Lower leg skin (tissue), 4 donors: ENCODE data around the gene SPEM3. TPM values are rescaled to one million over a fixed set of nuclear protein-coding genes. Genes with fewer than 3 reads are reported as not detected.
"Not testable (repeated sequence)": the region's sequence is repeated elsewhere in the genome, so short reads cannot be mapped to it uniquely, and the experiment has no call there.

Experiments
- DNase-seq, 2 donors: peaks; one replicate each; pipeline ENCODE4 v3.0.0-alpha.2; 2019; ENCODE audit warnings: low spot score in 2 of 2
- H3K4me3 ChIP-seq: fragments of 200-600 bp; sonication (generic); 2 replicates; pipeline ENCODE4 v1.5.1; 2017; ENCODE audit warnings: mild to moderate bottlenecking, low read depth; ENCODE audit not compliant: poor library complexity, severe bottlenecking
- CTCF ChIP-seq, 3 donors: fragments of 450-650 bp; IDR thresholded peaks; one replicate each; pipeline ENCODE4 v1.5.1; 2016; ENCODE audit warnings: antibody characterized with exemption in 3 of 3, mild to moderate bottlenecking in 3 of 3, moderate library complexity in 2 of 3
- POLR2A ChIP-seq, 2 donors: fragments of 450-650 bp; IDR thresholded peaks; one replicate each; pipeline ENCODE4 v1.6.1; 2016 to 2017; ENCODE audit warnings: antibody characterized with exemption in 2 of 2, mild to moderate bottlenecking in 1 of 2, moderate library complexity in 1 of 2
- WGBS, 2 donors: methylation state at CpG; one replicate each; pipeline ENCODE4 v1.1.5; 2018; 5-methylcytosine and 5-hydroxymethylcytosine counted together
- intact Hi-C: fragments of 100-400 bp; cut with DNase I; formaldehyde crosslinking; loops from one replicate; pipeline ENCODE4 v1.15.0; 2023; ENCODE audit warnings: low total_unique reads
- total RNA-seq, 4 donors: library from RNA; depleted of rRNA; stranded (reverse); fragments of >200 nt; gene quantifications; one replicate each; pipeline ENCODE4 v1.1.0, GENCODE V29; 2016

Gene SPEM3
- total RNA-seq, 4 donors from 2014 or later = not detected

DNA sequence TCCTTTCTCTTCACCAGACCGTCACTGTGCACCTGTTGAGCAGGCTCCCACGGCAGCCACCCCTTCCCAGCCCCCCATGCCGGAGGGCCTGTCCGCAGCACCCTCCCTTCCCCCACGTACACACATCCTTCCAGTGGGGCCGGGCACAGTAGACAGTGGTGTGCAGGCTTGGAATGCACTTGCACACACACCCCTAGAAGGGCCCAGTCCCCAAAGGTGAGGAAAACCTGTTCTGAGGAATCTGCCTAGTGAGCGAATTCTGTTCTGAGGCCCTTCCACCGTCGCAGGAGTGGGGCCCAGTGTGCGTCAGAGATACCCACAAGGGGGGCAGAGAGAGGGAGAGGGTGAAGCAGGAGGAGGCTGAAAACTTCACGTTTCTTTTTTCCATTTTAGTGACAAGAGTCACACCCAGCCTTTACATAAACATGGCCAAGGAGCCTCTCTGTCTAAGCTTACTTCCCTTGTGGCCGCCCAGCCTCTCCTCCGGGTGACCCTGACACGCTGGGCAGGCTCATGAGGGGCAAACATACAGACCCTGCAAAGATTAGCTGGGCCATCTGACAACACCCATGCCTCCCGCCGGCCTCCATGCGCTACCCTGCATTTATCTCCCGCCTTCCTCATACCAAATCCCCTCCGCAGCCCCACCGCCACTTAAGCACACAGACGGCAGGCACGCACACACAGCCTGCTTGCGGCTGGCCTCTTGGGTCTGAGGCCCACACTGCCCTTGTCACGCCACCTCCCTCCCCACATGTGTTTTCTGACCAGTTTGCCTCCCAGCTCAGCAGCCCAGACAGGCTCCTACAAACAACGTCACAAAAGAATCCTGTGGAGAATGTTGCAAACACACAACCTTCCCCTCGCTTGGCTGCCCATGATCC is 49.0 kb downstream of the SPEM3 start:
- DNase-seq = peak in 1 of 2 donors; percentile 93
- H3K4me3 ChIP-seq = peak overlapping the region; percentile 13
- intact Hi-C loops = no loop called here
- no peak for TF ChIP-seq CTCF (IDR thresholded peaks at IDR 0.05)
- TF ChIP-seq POLR2A (IDR thresholded peaks at IDR 0.05) = no peak
- 11 to 13% methylated on average over 26 of the region's 26 CpGs for WGBS, 2 donors

DNA sequence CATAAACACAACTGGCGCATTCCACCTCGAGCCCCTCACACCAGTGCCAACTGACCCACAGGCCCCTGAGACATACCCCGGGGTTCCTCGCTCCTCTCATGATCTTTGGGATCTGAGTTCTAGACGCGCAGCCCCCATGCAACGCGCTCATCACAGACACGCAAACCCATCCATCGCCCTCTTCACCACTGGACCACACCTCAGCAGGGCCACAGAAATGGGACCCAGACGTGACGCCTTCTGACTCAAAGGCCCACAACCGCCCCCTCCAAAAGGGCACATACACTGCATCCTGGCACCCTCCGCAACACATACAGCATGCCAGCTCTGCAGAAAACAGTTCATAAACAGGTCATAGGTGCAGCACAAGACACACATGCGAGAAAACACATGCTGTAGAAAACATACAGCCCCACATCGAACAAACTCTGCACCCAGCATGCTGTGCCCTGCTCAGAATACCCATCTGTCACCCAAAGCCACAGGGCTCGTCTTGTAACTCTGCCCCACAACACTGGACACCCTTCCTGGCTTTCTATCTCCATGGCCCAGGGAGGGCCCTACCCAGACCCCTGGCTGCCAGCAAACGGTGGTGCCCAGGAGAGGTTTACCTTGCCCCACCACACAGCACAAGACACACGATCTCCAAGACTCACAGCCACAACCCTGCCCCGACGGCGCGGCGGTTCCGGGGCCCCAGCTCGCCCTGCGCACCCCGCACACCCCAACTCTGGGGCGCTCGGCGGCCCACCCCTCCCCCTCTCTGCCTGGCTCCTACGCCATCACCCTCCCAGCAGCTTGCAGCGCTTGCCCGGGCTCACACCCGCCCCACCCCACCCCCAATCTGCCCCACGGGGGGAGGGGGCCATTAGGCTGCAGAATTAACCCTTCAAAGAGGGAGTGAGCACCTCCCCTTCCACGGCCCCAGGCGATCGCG is 49.9 kb downstream of the SPEM3 start:
- WGBS, 2 donors = 5 to 6% methylated on average over 28 to 36 of the region's 40 CpGs
- intact Hi-C loops = no loop called here
- TF ChIP-seq POLR2A (IDR thresholded peaks at IDR 0.05) (no peak), CTCF (IDR thresholded peaks at IDR 0.05) (no peak)
- DNase-seq = peak in 1 of 2 donors; percentile 92
- H3K4me3 ChIP-seq = peak overlapping the region; percentile 87

- peak within 1 kb of the TSS; percentile 87 for H3K4me3 ChIP-seq
- 0% methylated on average over 13 to 34 of the region's 92 CpGs for WGBS, 2 donors
- TF ChIP-seq POLR2A (IDR thresholded peaks at IDR 0.05) = peak in 1 of 2 donors; percentile 0
- no peak for TF ChIP-seq CTCF (IDR thresholded peaks at IDR 0.05)
- peak in 1 of 2 donors; percentile 92 for DNase-seq
- intact Hi-C loops = no loop called here
Observed at GRCh38 chr17:7479213-7480088, 50.8 kb downstream of the SPEM3 start, which contains the start of gene ZBTB4. Gene ZBTB4 (minus strand): TSS chr17:7479631. CDS start chr17:7466801, 12,830 bp downstream.

DNA sequence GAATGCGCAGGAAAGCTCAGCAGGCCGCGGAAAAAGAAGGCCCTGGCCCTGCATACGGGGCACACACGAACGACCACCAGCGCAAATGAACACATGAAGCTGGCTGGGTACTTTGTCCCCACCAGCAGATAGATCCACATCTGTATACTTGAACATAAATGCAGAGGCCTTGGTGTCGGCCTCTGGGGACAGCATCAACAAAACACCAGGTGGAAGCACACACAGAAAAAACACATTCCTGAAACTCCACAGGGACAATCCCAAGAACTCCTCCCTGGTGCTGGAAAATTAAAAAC is 51.4 kb downstream of the SPEM3 start:
- intact Hi-C loops = no loop called here
- WGBS, 2 donors = 2 to 3% methylated on average over 8 of the region's 8 CpGs
- DNase-seq = no peak
- TF ChIP-seq CTCF (IDR thresholded peaks at IDR 0.05) = no peak
- TF ChIP-seq POLR2A (IDR thresholded peaks at IDR 0.05) = no peak
- peak overlapping the region; percentile 87 for H3K4me3 ChIP-seq

GRCh38 chr17:7481275-7481674 is 52.6 kb downstream of the SPEM3 start, which contains the start of gene SLC35G6:
Gene SLC35G6 (plus strand): TSS chr17:7481446. CDS start chr17:7481517, 71 bp downstream.
- H3K4me3 ChIP-seq, intact Hi-C loops, DNase-seq: not testable (repeated sequence)
- 90 to 93% methylated on average over 4 of the region's 4 CpGs for WGBS, 2 donors

DNA sequence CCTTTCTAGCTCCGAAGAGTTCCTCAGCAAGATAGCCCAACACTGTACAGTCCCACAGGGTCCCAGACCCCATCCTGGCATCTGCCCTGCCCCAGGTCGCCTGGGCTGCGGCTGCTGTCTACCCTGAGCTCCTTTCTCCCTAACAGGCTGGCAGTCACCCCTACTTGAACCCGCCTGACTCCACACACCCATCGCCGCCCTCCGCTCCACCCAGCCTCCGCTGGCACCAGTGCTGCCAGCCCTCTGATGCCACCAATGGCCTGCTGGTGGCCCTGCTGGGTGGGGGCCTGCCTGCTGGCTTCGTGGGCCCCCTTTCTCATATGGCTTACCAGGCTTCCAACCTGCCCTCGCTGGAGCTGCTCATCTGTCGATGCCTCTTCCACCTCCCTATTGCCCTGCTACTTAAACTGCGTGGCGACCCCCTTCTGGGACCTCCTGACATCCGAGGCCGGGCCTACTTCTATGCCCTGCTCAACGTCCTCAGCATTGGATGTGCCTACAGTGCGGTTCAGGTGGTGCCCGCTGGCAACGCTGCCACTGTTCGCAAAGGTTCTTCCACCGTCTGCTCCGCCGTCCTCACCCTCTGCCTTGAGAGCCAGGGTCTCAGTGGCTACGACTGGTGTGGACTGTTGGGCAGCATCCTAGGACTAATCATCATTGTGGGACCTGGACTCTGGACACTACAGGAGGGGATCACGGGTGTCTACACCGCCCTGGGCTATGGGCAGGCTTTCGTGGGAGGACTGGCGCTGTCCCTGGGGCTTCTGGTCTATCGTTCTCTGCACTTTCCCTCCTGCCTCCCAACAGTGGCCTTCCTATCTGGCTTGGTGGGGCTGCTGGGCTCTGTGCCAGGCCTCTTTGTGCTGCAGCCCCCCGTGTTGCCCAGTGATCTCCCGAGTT is 53.4 kb downstream of the SPEM3 start:
- intact Hi-C loops, DNase-seq, H3K4me3 ChIP-seq: not testable (repeated sequence)
- 82 to 84% methylated on average over 28 to 30 of the region's 31 CpGs for WGBS, 2 donors
